GM21381 (cell line): ENCODE measurements around the gene RIGI.
"Not testable (repeated sequence)": the region's sequence is repeated elsewhere in the genome, so short reads cannot be mapped to it uniquely, and the experiment has no call there.

Experiments
- ATAC-seq: cut with Tn5 transposase; IDR thresholded peaks from one replicate; pipeline ENCODE4 v1.9.1; 2021; ENCODE audit warnings: mild to moderate bottlenecking, moderate library complexity; ENCODE audit not compliant: unreplicated experiment

The RIGI gene

GRCh38 chr9:32526041-32526706, at the start of gene RIGI:
RIGI (minus strand) TSS chr9:32526196; CDS start chr9:32526166, 30 bp downstream.
- peak; percentile 71 for ATAC-seq

GRCh38 chr9:32574858-32575257, 48.9 kb upstream of the RIGI start:
- ATAC-seq, result no peak

GRCh38 chr9:32573821-32574220, 47.8 kb upstream of the RIGI start:
- ATAC-seq, result no peak

DNA sequence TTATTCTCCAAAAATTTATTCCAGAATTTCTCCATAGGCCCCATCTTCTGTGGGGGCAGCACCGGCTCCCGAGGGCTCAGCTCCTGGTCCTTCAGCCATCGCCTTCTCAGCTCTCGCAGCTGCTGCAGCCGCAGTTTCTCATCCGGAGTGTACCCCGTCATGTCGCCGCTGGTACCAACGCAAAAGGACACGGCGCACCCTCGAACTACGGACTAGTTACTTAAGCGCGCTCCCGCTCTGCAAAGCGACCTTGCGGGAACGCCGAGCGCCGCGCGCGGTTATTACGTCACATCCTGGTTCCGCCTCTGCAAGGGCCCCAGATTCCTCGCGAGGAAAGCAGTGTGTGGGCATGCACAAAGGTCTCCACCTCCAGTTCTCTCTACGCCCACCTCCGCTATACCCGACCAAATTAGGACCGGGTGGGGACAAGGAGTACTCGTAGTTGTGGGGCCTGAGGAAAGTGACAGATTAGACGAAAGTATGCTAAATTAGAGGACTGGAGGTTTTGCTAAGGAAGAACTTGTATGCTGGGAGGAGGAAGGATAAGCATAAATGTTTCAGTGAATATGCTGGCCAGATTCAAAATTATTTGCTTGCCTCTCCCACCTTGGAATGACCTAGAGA, 47.0 kb upstream of the RIGI start, which contains the start of gene NDUFB6:
Gene NDUFB6 (minus strand): TSS at position 260 of the 624 bp plus-strand sequence. CDS start 99 bp downstream, at position 161.
- ATAC-seq, result peak; percentile 85

DNA sequence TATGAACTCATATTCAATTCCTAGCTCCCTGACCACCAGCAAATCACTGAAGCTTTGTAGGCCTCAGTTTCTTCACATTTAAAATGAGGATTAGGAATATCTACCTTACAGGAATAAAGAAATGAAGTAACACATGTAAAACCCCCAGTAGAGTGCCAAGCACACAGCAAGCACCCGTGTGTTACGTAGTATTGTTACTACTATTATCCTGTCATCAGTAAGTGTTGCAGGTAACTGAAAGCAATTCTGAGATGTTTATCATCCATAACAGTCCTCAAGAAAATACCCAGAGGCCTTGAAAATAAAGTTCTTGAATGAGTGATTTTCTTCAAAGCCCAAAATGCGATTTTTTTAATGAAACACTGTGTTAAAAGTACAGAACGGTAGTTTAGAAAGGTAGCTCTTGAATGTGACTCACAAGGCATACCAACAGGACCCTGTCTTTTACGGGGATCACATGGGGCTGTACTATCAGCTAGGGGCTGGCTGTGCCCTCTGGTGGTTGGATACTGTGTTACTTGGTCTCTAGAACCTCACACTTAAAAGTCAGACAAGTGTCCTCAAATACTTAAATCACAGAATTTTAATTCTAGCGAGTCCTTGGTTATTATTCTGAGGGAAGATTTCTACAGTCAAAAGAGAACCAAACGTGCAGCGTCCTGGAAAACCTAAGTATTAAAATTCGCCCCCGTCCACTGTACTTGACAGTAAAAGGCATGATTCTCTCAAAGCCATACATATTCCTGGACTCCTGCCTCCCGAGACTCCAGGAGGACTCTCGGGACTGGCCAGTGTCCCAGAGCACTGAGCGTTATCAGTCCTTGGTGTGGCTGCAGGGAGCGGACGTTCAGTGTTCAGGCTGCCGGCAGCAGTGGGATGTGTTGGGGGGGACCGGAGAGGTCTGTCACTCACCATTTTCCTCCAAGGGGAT, 46.2 kb upstream of the RIGI start:
- ATAC-seq, result peak; percentile 87

DNA sequence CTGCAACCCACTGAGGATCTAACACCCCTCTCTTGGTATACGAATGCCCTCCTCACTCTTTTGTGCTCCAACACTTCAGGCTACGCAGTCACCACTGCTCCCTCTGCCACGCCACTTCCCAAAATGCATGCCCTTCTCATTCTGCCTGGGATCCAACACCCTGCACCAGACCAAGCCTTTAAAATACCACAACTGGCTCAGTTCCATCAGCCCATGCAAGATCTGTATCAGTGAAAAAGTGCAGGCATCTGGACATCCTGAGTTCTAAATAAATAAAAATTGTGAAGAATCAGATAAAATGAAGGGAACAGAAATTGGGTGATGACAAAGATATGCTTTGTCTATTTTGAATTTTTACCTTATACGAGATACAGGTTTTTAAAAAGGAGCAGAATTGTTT, 44.3 kb upstream of the RIGI start:
- no peak for ATAC-seq

DNA sequence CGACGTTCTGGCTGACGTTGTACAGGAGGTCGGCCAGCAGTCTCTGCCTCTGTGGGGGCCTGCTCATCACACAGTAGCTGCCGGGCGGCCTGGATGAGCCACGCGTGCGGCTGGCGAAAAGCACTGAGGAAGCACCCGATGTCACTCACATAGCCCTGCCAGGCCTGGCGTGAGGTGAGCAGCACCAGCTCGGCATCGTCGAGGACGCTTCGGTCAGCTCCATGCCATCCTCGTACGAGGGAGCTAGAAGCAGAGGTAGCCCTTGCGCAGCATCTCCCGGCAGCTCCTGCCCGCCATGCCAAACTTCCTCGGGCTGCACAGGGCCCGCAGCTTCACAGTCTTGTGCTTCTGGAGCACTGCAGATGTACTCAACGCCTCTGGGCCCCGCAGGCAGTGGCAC, 40.8 kb upstream of the RIGI start:
- no peak for ATAC-seq

GRCh38 chr9:32565967-32566366, 40.0 kb upstream of the RIGI start:
- no peak for ATAC-seq

- ATAC-seq, result no peak
Measured at GRCh38 chr9:32558408-32558934, 32.5 kb upstream of the RIGI start.

DNA sequence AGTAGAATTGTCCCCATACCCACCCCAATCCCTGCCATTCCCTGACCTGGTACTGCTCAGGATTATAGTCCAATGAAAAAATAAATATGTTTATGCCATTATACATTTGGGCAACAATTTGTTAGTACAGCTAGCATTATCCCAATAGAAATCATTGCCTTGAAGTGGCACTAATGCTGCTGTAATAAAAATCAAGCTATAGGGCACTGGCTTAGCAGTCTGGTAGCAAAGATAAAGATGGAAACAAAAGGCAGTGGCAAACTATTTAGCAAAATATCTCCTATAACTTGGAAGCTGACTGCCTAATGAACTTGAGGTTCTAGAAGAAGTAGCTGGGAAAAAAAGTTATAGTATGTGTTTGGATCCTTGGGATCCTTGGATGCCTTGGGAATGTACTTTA, 28.6 kb upstream of the RIGI start:
- ATAC-seq, result no peak

- no peak for ATAC-seq
Measured at GRCh38 chr9:32554107-32554506, 28.1 kb upstream of the RIGI start.

- peak; percentile 69 for ATAC-seq
Measured at GRCh38 chr9:32552172-32552872, 26.3 kb upstream of the RIGI start, which contains the start of the genes SMIM27 and TOPORS. SMIM27 (plus strand) TSS chr9:32552327; CDS start chr9:32552435, 108 bp downstream. TOPORS (minus strand) TSS chr9:32552586; CDS start chr9:32552436, 150 bp downstream.

DNA sequence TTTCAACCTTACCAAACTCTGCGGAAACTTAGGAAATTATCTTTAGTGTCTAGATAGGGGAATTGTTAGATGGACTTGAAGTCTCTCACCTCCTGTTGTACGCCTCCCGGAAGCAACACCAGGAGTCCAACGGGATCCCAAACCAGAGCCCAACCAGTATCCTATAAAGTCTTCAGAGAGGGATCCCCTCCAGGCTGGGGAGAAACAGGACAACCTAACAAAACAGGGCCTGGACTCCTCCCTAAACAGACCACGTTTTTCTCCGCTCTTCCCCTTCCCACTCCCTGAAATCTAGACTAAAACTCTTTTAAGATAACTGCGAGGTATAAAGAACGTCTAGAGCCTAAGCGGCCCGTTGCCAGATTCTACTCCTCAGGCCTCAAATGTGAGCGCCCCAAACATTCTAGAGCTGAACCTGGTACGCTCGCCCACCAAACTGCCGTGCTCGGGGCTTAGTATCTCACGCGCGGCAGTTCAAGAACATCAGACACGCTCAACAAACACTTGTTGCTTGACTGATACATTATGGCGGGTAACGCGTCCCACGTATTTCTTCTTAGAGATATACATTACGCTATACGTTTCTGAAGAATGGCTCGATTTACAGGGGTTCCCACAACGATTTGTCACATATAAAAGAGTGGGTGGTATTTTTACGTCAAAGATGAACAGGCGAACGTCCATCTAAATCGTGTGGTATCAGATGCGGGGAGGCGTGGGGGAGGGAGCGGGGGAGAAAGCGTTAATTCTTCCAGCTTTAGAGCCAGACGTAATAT, 25.5 kb upstream of the RIGI start:
- peak; percentile 5 for ATAC-seq

DNA sequence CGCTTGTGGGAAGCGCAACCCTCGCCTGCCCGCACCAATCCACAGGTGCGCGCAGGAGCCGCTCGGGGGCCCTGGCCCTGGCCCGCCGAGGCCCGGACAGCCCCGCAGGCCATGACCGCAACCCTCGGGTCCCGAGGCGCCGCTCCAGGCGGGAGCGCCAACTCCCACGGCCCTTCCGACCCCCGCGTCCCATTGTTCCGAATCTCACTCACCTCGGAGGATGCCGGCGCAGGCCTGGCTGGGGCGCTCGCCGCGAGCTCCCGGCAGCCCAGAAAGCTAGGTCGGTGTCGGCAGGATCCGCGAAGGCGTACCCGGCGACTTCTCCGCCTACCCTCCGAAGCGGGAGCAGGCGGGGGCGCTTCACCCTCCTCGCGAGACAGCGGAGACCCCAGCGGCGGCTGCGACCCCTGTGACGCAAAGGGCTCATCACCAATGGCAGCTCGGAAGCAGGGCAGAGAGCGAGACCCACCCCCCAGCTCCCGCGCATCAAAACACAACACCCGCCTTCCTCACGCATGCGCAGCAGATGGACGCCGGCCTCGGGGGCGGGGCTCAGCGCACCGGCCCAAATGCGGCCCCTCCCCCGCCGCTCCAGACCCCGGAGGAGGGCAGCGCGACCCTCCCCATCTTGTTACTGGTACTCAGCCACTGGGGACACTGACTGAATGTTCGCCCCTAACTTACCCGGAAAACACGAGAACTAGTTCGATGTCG, 24.7 kb upstream of the RIGI start:
- peak; percentile 62 for ATAC-seq

DNA sequence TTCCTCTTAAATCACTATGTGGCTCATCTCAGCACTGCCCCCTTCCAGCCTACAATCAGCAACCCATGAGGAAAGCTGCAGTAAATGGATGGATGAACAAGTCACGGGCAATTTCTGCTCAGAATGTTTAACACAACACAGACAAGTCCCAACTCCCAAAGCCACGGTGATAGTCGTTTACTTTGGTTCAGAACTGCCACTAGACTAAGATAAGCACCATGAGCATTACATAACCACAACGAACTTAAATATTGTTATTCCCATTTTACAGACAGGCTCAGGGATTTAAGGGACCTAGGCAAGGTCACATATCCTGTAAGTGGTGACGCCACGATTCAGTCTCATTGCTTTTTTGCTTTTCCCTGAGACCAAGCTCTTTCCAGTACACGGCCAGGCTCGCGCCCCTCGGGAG, 24.2 kb upstream of the RIGI start:
- no peak for ATAC-seq

DNA sequence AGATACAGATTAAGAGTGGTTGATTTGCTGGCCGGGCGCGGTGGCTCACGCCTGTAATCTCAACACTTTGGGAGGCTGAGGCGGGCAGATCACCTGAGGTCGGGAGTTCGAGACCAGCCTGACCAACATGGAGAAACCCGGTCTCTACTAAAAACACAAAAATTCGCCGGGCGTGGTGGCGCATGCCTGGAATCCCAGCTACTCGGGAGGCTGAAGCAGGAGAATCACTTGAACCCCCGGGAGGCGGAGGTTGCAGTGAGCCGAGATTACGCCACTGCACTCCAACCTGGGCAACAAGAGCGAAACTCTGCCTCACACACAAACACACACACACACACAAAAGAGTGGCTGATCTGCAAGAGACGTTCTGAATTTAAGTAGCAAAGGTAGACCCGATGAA, 22.2 kb upstream of the RIGI start:
- not testable (repeated sequence) for ATAC-seq

GRCh38 chr9:32545884-32546283, 19.9 kb upstream of the RIGI start:
- no peak for ATAC-seq

GRCh38 chr9:32543047-32543446, 17.1 kb upstream of the RIGI start:
- ATAC-seq, result no peak

DNA sequence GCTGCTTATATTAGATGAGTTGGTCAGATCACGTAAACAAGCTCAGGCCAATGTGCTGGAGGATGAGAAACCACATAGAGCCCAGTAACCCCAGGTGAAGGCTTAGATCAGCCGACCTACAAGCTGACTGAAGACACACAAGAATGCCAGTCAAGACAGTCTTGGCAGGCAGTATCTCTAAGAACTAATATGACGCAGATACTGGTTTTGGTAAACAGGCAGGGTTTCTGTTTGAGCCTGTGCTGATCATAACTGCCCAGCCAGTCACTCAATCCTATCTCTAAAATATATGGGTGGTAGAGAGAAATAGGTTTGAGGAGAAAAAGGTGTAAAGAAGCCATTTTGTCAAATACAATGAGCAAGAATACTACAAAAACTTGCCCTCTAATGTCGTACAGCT, 7.8 kb upstream of the RIGI start:
- no peak for ATAC-seq
